SK-N-SH (cell line): ENCODE results near the gene CDH23. TPM values are rescaled to one million over a fixed set of nuclear protein-coding genes. Genes with fewer than 3 reads are reported as not detected.

Source experiments
- CTCF ChIA-PET: fragments of 300-600, 350-600 bp; formaldehyde crosslinking; extraction: SDS; loops from one replicate; lab custom pipeline; 2021; lab: Yijun Ruan, JAX
- POLR2A ChIA-PET: fragments of 350-600 bp; sonication (Branson Sonifier 250); formaldehyde crosslinking; extraction: SDS; loops from one replicate; lab custom pipeline; 2020; ENCODE audit warnings: antibody characterized with exemption, inconsistent platforms; lab: Yijun Ruan, JAX
- DNase-seq: peaks from one replicate; pipeline ENCODE4 v3.0.0; 2012
- H2AFZ ChIP-seq: fragments of 200-600 bp; sonication (generic); 2 replicates; pipeline ENCODE4 v1.8.1; 2016; ENCODE audit warnings: antibody characterized with exemption, mild to moderate bottlenecking, low read depth
- H3F3A ChIP-seq: fragments of 200-600 bp; sonication (generic); replicated peaks from 2 replicates; pipeline ENCODE3; 2016; ENCODE audit warnings: antibody characterized with exemption, mild to moderate bottlenecking; ENCODE audit not compliant: insufficient read depth
- H3K27ac ChIP-seq, 2 experiments: fragments of 200-500 bp in 1 of 2; fragments of 200-600 bp in 1 of 2; sonication (Bioruptor generic) in 1 of 2; sonication (generic), shearing (Covaris generic) in 1 of 2; 2 replicates each; pipeline versions ENCODE4 v1.5.1 to v1.6.1; 2014 to 2016; ENCODE audit warnings: low read depth in 2 of 2, inconsistent platforms in 1 of 2, low read length in 1 of 2, mild to moderate bottlenecking in 1 of 2, mixed read lengths in 1 of 2
- H3K27me3 ChIP-seq: fragments of 200-600 bp; sonication (generic), shearing (Covaris generic); 2 replicates; pipeline ENCODE4 v1.6.1; 2016; ENCODE audit warnings: mixed run types; ENCODE audit not compliant: insufficient read depth
- H3K36me3 ChIP-seq, 2 experiments: fragments of 200-500 bp in 1 of 2; fragments of 200-600 bp in 1 of 2; sonication (Bioruptor generic) in 1 of 2; sonication (generic) in 1 of 2; replicated peaks in 1 of 2; 2 replicates each; pipeline versions ENCODE3 to v1.5.1; 2014 to 2016; ENCODE audit warnings: low read length in 1 of 2, mild to moderate bottlenecking in 1 of 2; ENCODE audit not compliant: insufficient read depth in 2 of 2, control insufficient read depth in 1 of 2
- H3K4me1 ChIP-seq, 2 experiments: fragments of 200-500 bp in 1 of 2; fragments of 200-600 bp in 1 of 2; sonication (Bioruptor generic) in 1 of 2; sonication (generic), shearing (Covaris generic) in 1 of 2; 2 replicates each; pipeline versions ENCODE4 v1.5.1 to v1.6.1; 2014 to 2016; ENCODE audit warnings: low read depth in 1 of 2, low read length in 1 of 2, mixed run types in 1 of 2; ENCODE audit not compliant: insufficient read depth in 2 of 2, control insufficient read depth in 1 of 2
- H3K4me2 ChIP-seq: fragments of 200-600 bp; sonication (generic), shearing (Covaris generic); 2 replicates; pipeline ENCODE4 v1.6.1; 2017; ENCODE audit warnings: mixed run types
- H3K4me3 ChIP-seq, 2 experiments: fragments of 200-500 bp in 1 of 2; fragments of 200-600 bp in 1 of 2; sonication (Bioruptor generic) in 1 of 2; sonication (generic), shearing (Covaris generic) in 1 of 2; 2 replicates each; pipeline versions ENCODE4 v1.5.1 to v1.8.1; 2014 to 2016; ENCODE audit warnings: low read depth in 2 of 2, inconsistent platforms in 1 of 2, low read length in 1 of 2, mild to moderate bottlenecking in 1 of 2, mixed read lengths in 1 of 2, moderate library complexity in 1 of 2
- H3K79me2 ChIP-seq: fragments of 200-600 bp; sonication (generic); 2 replicates; pipeline ENCODE4 v1.8.1; 2017; ENCODE audit warnings: mild to moderate bottlenecking; ENCODE audit not compliant: insufficient read depth
- H3K9ac ChIP-seq: fragments of 200-600 bp; sonication (generic); 2 replicates; pipeline ENCODE4 v1.6.1; 2017; ENCODE audit warnings: mixed run types
- H3K9me2 ChIP-seq: fragments of 200-600 bp; sonication (generic); 2 replicates; pipeline ENCODE4 v1.6.1; 2017; ENCODE audit warnings: mixed run types
- H3K9me3 ChIP-seq: fragments of 200-600 bp; sonication (generic); 2 replicates; pipeline ENCODE4 v1.6.1; 2017; ENCODE audit warnings: mixed run types, mild to moderate bottlenecking, moderate library complexity
- H4K20me1 ChIP-seq: fragments of 200-600 bp; sonication (generic); 2 replicates; pipeline ENCODE4 v1.6.1; 2017; ENCODE audit warnings: mild to moderate bottlenecking, mixed run types; ENCODE audit not compliant: insufficient read depth
- FOSL2 ChIP-seq: IDR thresholded peaks from 2 replicates; pipeline ENCODE4 v1.4.0; 2012; ENCODE audit warnings: low read depth, mild to moderate bottlenecking, moderate library complexity, borderline replicate concordance
- GATA2 ChIP-seq: sonication (generic); formaldehyde crosslinking; IDR thresholded peaks from 2 replicates; pipeline ENCODE4 v1.5.0; 2020; ENCODE audit warnings: mild to moderate bottlenecking, missing genetic modification reagents
- NFIC ChIP-seq: IDR thresholded peaks from 2 replicates; pipeline ENCODE4 v1.4.0; 2012; ENCODE audit warnings: borderline replicate concordance
- NRF1 ChIP-seq: IDR thresholded peaks from 2 replicates; pipeline ENCODE4 v1.6.1; 2012; ENCODE audit warnings: low read depth, mild to moderate bottlenecking, low read length
- RCOR1 ChIP-seq: fragments of 150-350 bp; IDR thresholded peaks from 2 replicates; pipeline ENCODE4 v1.6.1; 2017; ENCODE audit warnings: antibody characterized with exemption, low read length
- SMC3 ChIP-seq: IDR thresholded peaks from 2 replicates; pipeline ENCODE4 v1.6.1; 2012; ENCODE audit warnings: low read depth, low read length, improper control_type of control experiment
- TAF1 ChIP-seq: IDR thresholded peaks from 2 replicates; pipeline ENCODE4 v1.6.1; 2012; ENCODE audit warnings: low read depth, mild to moderate bottlenecking, low read length, moderate library complexity, borderline replicate concordance
- TEAD4 ChIP-seq: IDR thresholded peaks from 2 replicates; pipeline ENCODE4 v1.4.0; 2012; ENCODE audit warnings: mild to moderate bottlenecking, borderline replicate concordance; ENCODE audit not compliant: insufficient read depth
- ZBTB33 ChIP-seq: IDR thresholded peaks from 2 replicates; pipeline ENCODE4 v1.4.0; 2012; ENCODE audit warnings: low read depth, borderline replicate concordance
- WGBS: methylation state at CpG from one replicate; pipeline ENCODE4 v1.1.6; 2017; ENCODE audit warnings: low lambda C conversion rate; 5-methylcytosine and 5-hydroxymethylcytosine counted together
- polyA plus RNA-seq, 3 experiments: library from polyadenylated mRNA; depleted of rRNA; stranded (reverse); fragments of >200 nt; gene quantifications; 2 replicates each; pipeline ENCODE4 v1.2.3, GENCODE V29; 2012

Gene CDH23
- polyA plus RNA-seq, 1 of the 3 experiments (the other 2 are of a cell fraction) = 0.03 TPM

DNA sequence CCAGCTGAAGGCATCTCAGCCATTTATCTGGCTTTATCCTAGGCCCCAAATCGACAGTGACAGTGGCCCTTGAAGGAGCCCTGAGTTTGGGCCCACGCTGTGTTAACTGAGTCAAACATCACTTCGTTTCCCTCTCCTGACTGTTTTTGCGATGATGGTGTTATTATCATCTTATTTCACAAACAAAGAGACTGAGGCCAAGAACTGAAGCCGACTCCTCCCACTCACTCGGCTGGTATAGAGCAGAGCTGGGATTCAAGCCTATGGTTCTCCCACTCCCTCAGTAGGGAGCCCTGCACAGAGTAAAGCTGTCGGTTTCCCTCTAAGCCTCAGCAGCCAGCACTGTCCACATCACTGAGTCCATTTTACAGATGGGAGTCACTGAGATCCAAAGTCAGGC, 141.0 kb downstream of the CDH23 start:
- CTCF ChIA-PET = interaction anchor here (1.1 kb wide), 1 partner anchor 29 kb away, joined by 3 read pairs; no protein-coding TSS in a partner anchor
- no peaks in the 10 kb centered on the region for H3F3A ChIP-seq
- no peak overlapping the region for H3K4me3 ChIP-seq
- 49% methylated on average over 7 of the region's 7 CpGs for WGBS
- no peaks in the 10 kb centered on the region for H3K79me2 ChIP-seq
- H3K9me3 ChIP-seq = no peaks in the 10 kb centered on the region
- H3K4me1 ChIP-seq = peaks cover 0 to 27% of the 10 kb centered on the region in 2 experiments; a peak in 1 of 4 replicates
- H3K27me3 ChIP-seq = peaks cover 31% of the 10 kb centered on the region
- TF ChIP-seq NFIC (no peak), RCOR1 (no peak)
- H3K4me2 ChIP-seq = no peak overlapping the region
- H4K20me1 ChIP-seq = no peaks in the 10 kb centered on the region
- no peak overlapping the region for H3K9ac ChIP-seq
- no peak overlapping the region for H3K27ac ChIP-seq
- POLR2A ChIA-PET = no interaction called here
- H2AFZ ChIP-seq = no peak overlapping the region
- no peaks in the 10 kb centered on the region for H3K36me3 ChIP-seq
- DNase-seq = no peak
- H3K9me2 ChIP-seq = no peaks in the 10 kb centered on the region

GRCh38 chr10:71538608-71539260, 142.0 kb downstream of the CDH23 start:
- Histone ChIP-seq H3K36me3 (no peaks in the 10 kb centered on the region), H3K9me2 (no peaks in the 10 kb centered on the region), H3K27me3 (peaks cover 41% of the 10 kb centered on the region), H3K4me3 (no peak overlapping the region), H3K9ac (no peak overlapping the region), H2AFZ (no peak overlapping the region), H3K9me3 (no peaks in the 10 kb centered on the region), H3F3A (no peaks in the 10 kb centered on the region), H3K4me2 (no peak overlapping the region), H4K20me1 (no peaks in the 10 kb centered on the region), H3K79me2 (no peaks in the 10 kb centered on the region), H3K27ac (no peak overlapping the region), H3K4me1 (peaks cover 0 to 34% of the 10 kb centered on the region in 2 experiments; a peak in 1 of 4 replicates)
- ChIA-PET CTCF (interaction anchor here (2.7 kb wide), 1 partner anchor 31 kb away, joined by 10 read pairs; no protein-coding TSS in a partner anchor), POLR2A (no interaction called here)
- TF ChIP-seq NRF1 (no peak), TAF1 (no peak), GATA2 (CRISPR knock-in tag) (no peak), SMC3 (no peak), ZBTB33 (no peak), FOSL2 (no peak), TEAD4 (no peak), RCOR1 (no peak)
- WGBS = 56% methylated on average over 6 of the region's 9 CpGs
- DNase-seq = no peak
